Uterus (tissue), 4 donors: Measurements from ENCODE around the gene KRT84. TPM values are rescaled to one million over a fixed set of nuclear protein-coding genes. Genes with fewer than 3 reads are reported as not detected.

Experiments used
- DNase-seq, 2 donors: peaks; one replicate each; pipeline ENCODE4 v3.0.0-alpha.2; 2019 to 2020
- H3K27ac ChIP-seq, 2 donors: fragments of 200-600 bp; sonication (generic); 1 replicate in 1 of 2; 2 replicates in 1 of 2; pipeline ENCODE4 v1.5.1; 2016 to 2018
- H3K27me3 ChIP-seq, 2 donors: fragments of 200-600 bp; sonication (generic); one replicate each; pipeline ENCODE4 v1.5.1; 2018 to 2019; ENCODE audit warnings: control low read depth in 1 of 2
- H3K36me3 ChIP-seq, 2 donors: fragments of 200-600 bp; sonication (generic); one replicate each; pipeline ENCODE4 v1.5.1; 2019; ENCODE audit warnings: control low read depth in 1 of 2
- H3K4me1 ChIP-seq, 2 donors: fragments of 200-600 bp; sonication (generic); one replicate each; pipeline ENCODE4 v1.5.1; 2018 to 2019; ENCODE audit warnings: control low read depth in 1 of 2
- H3K4me3 ChIP-seq, 2 donors: fragments of 200-600 bp; sonication (generic); 1 replicate in 1 of 2; 2 replicates in 1 of 2; pipeline ENCODE4 v1.5.1; 2018 to 2019; ENCODE audit warnings: mild to moderate bottlenecking in 1 of 2
- H3K9me3 ChIP-seq, 2 donors: fragments of 200-600 bp; sonication (generic); one replicate each; pipeline ENCODE4 v1.5.1; 2019; ENCODE audit warnings: control low read depth in 1 of 2
- POLR2A ChIP-seq, 2 donors: fragments of 450-650 bp; IDR thresholded peaks; one replicate each; pipeline ENCODE4 v1.6.1; 2016; ENCODE audit warnings: antibody characterized with exemption in 2 of 2, mild to moderate bottlenecking in 1 of 2, moderate library complexity in 1 of 2
- intact Hi-C: fragments of 100-400 bp; cut with DNase I; formaldehyde crosslinking; loops from one replicate; pipeline ENCODE4 v1.15.1; 2023; ENCODE audit warnings: low total_unique reads
- total RNA-seq, 4 donors: library from RNA; depleted of rRNA in 3 of 4; stranded (reverse); fragments of >200 nt in 3 of 4; gene quantifications; one replicate each; pipeline versions ENCODE4 v1.1.0 to v1.2.4, GENCODE V29; 2014 to 2023
- TF ChIP-seq, protein P1 (sequence below), 4 experiments: fragments of 200-600 bp in 2 of 4; fragments of 450-650 bp in 2 of 4; sonication (generic) in 2 of 4; IDR thresholded peaks; one replicate each; pipeline ENCODE4 v1.5.1; 2016 to 2019; ENCODE audit warnings: antibody characterized with exemption in 4 of 4, mild to moderate bottlenecking in 2 of 4, moderate library complexity in 1 of 4
- donor health status: DM: yes; HTN: yes; CAD: no.

The KRT84 gene
- total RNA-seq, 4 donors from 2014 or later: 0.14 TPM; not detected in 3

GRCh38 chr12:52371716-52372115 lies 13.7 kb downstream of the KRT84 start:
- no peak for DNase-seq
- Histone ChIP-seq H3K27me3 (no peaks in the 10 kb centered on the region), H3K36me3 (no peaks in the 10 kb centered on the region), H3K27ac (peak overlapping the region; percentile 39 to 50), H3K9me3 (no peaks in the 10 kb centered on the region), H3K4me1 (no peaks in the 10 kb centered on the region), H3K4me3 (no peak overlapping the region)
- intact Hi-C loops: loop anchor here (5.0 kb wide), 1 partner anchor 506 kb away; no protein-coding TSS in a partner anchor
- TF ChIP-seq POLR2A (IDR thresholded peaks at IDR 0.05): no peak
- TF ChIP-seq, protein P1, sequence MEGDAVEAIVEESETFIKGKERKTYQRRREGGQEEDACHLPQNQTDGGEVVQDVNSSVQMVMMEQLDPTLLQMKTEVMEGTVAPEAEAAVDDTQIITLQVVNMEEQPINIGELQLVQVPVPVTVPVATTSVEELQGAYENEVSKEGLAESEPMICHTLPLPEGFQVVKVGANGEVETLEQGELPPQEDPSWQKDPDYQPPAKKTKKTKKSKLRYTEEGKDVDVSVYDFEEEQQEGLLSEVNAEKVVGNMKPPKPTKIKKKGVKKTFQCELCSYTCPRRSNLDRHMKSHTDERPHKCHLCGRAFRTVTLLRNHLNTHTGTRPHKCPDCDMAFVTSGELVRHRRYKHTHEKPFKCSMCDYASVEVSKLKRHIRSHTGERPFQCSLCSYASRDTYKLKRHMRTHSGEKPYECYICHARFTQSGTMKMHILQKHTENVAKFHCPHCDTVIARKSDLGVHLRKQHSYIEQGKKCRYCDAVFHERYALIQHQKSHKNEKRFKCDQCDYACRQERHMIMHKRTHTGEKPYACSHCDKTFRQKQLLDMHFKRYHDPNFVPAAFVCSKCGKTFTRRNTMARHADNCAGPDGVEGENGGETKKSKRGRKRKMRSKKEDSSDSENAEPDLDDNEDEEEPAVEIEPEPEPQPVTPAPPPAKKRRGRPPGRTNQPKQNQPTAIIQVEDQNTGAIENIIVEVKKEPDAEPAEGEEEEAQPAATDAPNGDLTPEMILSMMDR (IDR thresholded peaks at IDR 0.05): no peak

DNA sequence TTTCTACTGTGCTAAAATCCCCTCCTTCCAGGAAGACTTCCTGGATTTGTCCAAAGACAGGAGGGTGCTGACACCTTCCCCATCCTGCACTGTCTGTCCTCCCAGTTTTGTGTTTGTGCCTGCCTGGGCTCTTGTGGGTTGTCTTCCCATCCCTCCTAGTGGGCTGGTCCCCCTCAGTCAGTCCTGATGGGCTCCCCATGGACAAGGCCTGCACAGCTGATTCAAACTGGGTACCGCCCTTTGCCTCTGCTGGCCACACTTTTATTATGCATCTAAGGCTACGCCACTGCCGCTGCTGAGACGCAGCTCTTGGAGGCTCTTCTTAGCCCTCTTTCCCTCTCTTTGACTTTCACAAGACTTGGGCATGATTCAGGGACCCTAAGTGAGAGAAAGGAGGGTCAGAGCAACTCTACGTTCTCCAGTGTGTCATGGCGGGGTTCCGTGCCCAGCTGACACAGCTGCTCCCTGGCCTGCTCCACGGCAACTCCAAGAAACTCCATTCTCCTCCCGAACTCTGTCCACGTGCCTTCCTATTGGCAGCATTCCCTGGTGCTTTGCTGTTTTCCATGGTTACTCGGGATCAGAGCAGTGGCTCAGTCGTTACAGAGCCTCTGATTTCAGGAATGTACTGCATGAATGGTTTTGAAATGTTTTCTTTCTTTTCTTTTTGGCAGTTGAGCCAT lies 14.4 kb downstream of the KRT84 start:
- intact Hi-C loops: loop anchor here (5.0 kb wide), 1 partner anchor 506 kb away; no protein-coding TSS in a partner anchor
- TF ChIP-seq, protein P1 (IDR thresholded peaks at IDR 0.05): no peak
- no peak for TF ChIP-seq POLR2A (IDR thresholded peaks at IDR 0.05)
- Histone ChIP-seq H3K4me3 (no peak overlapping the region), H3K9me3 (no peaks in the 10 kb centered on the region), H3K4me1 (no peaks in the 10 kb centered on the region), H3K36me3 (no peaks in the 10 kb centered on the region), H3K27ac (peak overlapping the region; percentile 50 to 57), H3K27me3 (no peaks in the 10 kb centered on the region)
- DNase-seq: peak; percentile 66 to 76

- TF ChIP-seq, protein P1 (IDR thresholded peaks at IDR 0.05): no peak
- no peak for TF ChIP-seq POLR2A (IDR thresholded peaks at IDR 0.05)
- H3K27ac ChIP-seq: no peak overlapping the region
- H3K36me3 ChIP-seq: no peaks in the 10 kb centered on the region
- H3K27me3 ChIP-seq: no peaks in the 10 kb centered on the region
- no peaks in the 10 kb centered on the region for H3K9me3 ChIP-seq
- no peak for DNase-seq
- H3K4me3 ChIP-seq: no peak overlapping the region
- intact Hi-C loops: loop anchor here (5.0 kb wide), 1 partner anchor 507 kb away; no protein-coding TSS in a partner anchor
- no peaks in the 10 kb centered on the region for H3K4me1 ChIP-seq
These were observed 15.6 kb downstream of the KRT84 start for GRCh38 chr12:52369809-52370208.

DNA sequence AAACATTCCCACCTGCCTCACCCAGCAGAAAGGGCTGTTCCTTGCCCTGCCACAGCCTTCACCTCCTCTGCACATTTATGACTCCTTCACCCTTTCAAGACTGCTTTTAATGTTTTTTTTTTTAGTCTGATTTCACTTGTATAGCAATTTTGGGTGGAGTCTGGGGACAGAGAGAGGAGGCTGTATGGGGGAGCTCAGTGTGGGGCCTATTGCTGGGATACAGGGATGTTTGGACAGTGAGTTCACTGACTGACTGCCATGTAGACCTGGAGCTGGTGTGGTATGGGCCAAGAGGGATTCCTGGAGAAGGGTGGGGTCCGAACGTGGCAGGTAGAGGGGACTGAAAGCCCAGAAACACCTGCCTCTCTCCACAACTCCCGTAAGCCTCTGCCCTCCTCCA lies 16.2 kb downstream of the KRT84 start:
- H3K36me3 ChIP-seq: no peaks in the 10 kb centered on the region
- H3K27ac ChIP-seq: no peak overlapping the region
- no peaks in the 10 kb centered on the region for H3K9me3 ChIP-seq
- no peak for DNase-seq
- no peak for TF ChIP-seq POLR2A (IDR thresholded peaks at IDR 0.05)
- TF ChIP-seq, protein P1 (IDR thresholded peaks at IDR 0.05): no peak
- H3K4me3 ChIP-seq: no peak overlapping the region
- no peaks in the 10 kb centered on the region for H3K4me1 ChIP-seq
- intact Hi-C loops: no loop called here
- no peaks in the 10 kb centered on the region for H3K27me3 ChIP-seq

DNA sequence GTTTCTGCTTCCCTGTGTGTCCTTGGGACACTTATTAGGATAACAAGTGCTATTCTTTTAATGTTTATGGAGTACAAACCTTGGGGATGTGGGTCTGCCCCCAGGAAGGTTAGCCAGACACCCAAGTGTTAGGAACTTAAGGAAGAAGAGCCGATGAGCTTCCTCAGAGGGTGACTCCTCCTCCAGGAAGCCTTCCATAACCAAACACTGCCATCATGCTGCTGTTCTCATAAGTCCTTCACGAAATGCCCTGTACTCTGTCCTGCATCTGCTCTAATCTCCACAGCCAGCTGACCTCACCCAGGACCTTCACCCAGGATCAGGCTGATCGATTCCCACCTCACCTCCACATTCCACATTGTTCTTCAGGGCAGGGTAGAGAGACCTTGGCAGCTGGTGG lies 16.9 kb downstream of the KRT84 start:
- Histone ChIP-seq H3K4me1 (no peaks in the 10 kb centered on the region), H3K36me3 (no peaks in the 10 kb centered on the region), H3K27ac (no peak overlapping the region), H3K27me3 (no peaks in the 10 kb centered on the region), H3K9me3 (no peaks in the 10 kb centered on the region), H3K4me3 (no peak overlapping the region)
- no peak for DNase-seq
- no peak for TF ChIP-seq POLR2A (IDR thresholded peaks at IDR 0.05)
- TF ChIP-seq, protein P1 (IDR thresholded peaks at IDR 0.05): no peak
- intact Hi-C loops: no loop called here
